HepG2 (cell line): Measurements from ENCODE around the gene PLA2G4D. TPM values are rescaled to one million over a fixed set of nuclear protein-coding genes. Genes with fewer than 3 reads are reported as not detected.

ENCODE experiments used
- CBX5 ChIP-seq: sonication (generic); formaldehyde crosslinking; IDR thresholded peaks from 2 replicates; pipeline ENCODE4 v1.4.0; 2020; ENCODE audit warnings: missing genetic modification reagents, borderline replicate concordance
- CREB1 ChIP-seq, 2 experiments: fragments of 450-650 bp in 1 of 2; IDR thresholded peaks; 2 replicates each; pipeline ENCODE4 v1.6.1; 2016 to 2017; ENCODE audit warnings: control low read depth in 1 of 2, mild to moderate bottlenecking in 1 of 2, missing compliant biosample characterization in 1 of 2, missing genetic modification characterization in 1 of 2
- HNRNPL ChIP-seq: fragments of 200-400 bp; formaldehyde crosslinking; IDR thresholded peaks from 2 replicates; pipeline ENCODE4 v1.6.1; 2017; ENCODE audit warnings: mild to moderate bottlenecking, low read depth, low read length
- LCORL ChIP-seq, 2 experiments: fragments of 450-650 bp in 1 of 2; sonication (generic) in 1 of 2; formaldehyde crosslinking in 1 of 2; IDR thresholded peaks; 2 replicates each; pipeline versions ENCODE4 v1.5.0 to v1.6.1; 2017 to 2020; ENCODE audit warnings: antibody characterized with exemption in 1 of 2, missing genetic modification reagents in 1 of 2
- MED8 ChIP-seq: sonication (generic); formaldehyde crosslinking; IDR thresholded peaks from 2 replicates; pipeline ENCODE4 v1.8.1; 2023; ENCODE audit warnings: mild to moderate bottlenecking, missing genetic modification reagents; ENCODE audit not compliant: insufficient replicate concordance
- NCOR1 ChIP-seq: fragments of 200-600 bp; sonication (generic); IDR thresholded peaks from 2 replicates; pipeline ENCODE4 v1.7.0; 2017; ENCODE audit warnings: antibody characterized with exemption, low read length, borderline replicate concordance
- PRPF4 ChIP-seq: fragments of 200-400 bp; formaldehyde crosslinking; IDR thresholded peaks from 2 replicates; pipeline ENCODE4 v1.6.1; 2016; ENCODE audit warnings: low read length, low read depth; ENCODE audit not compliant: poor library complexity, severe bottlenecking
- RXRA ChIP-seq: sonication (generic); formaldehyde crosslinking; IDR thresholded peaks from 2 replicates; pipeline ENCODE4 v1.5.1; 2020; ENCODE audit warnings: missing genetic modification reagents
- RXRB ChIP-seq: IDR thresholded peaks from 2 replicates; pipeline ENCODE4 v1.6.1; 2016; ENCODE audit warnings: borderline replicate concordance, missing genetic modification reagents, missing compliant biosample characterization
- ZBTB7A ChIP-seq: sonication (generic); formaldehyde crosslinking; IDR thresholded peaks from 2 replicates; pipeline ENCODE4 v1.8.0; 2022; ENCODE audit warnings: mild to moderate bottlenecking, missing genetic modification reagents
- ZEB1 ChIP-seq: IDR thresholded peaks from 2 replicates; pipeline ENCODE4 v1.6.1; 2012; ENCODE audit warnings: mild to moderate bottlenecking, low read depth, inconsistent platforms; ENCODE audit not compliant: insufficient replicate concordance
- ZFP1 ChIP-seq: IDR thresholded peaks from 2 replicates; pipeline ENCODE4 v1.6.1; 2016
- ZFP41 ChIP-seq: sonication (generic); formaldehyde crosslinking; IDR thresholded peaks from 2 replicates; pipeline ENCODE4 v1.4.0; 2020; ENCODE audit warnings: mild to moderate bottlenecking, missing genetic modification reagents, borderline replicate concordance
- ZNF121 ChIP-seq: sonication (generic); formaldehyde crosslinking; IDR thresholded peaks from 2 replicates; pipeline ENCODE4 v1.5.0; 2020; ENCODE audit warnings: mild to moderate bottlenecking, missing genetic modification reagents
- ZNF224 ChIP-seq: sonication (generic); formaldehyde crosslinking; IDR thresholded peaks from 2 replicates; pipeline ENCODE4 v1.5.0; 2020; ENCODE audit warnings: mild to moderate bottlenecking, missing genetic modification reagents
- ZNF614 ChIP-seq: IDR thresholded peaks from 2 replicates; pipeline ENCODE4 v1.6.1; 2018; ENCODE audit warnings: missing biosample characterization, missing genetic modification reagents, inconsistent platforms, borderline replicate concordance
- polyA plus RNA-seq, 8 experiments: library from polyadenylated mRNA; depleted of rRNA in 3 of 8; stranded (reverse) in 7 of 8; unstranded in 1 of 8; fragments of >200 nt; fragmentation: Illumina TruSeq in 4 of 8; extraction: Trizol in 4 of 8; gene quantifications; 2 replicates each; pipeline versions ENCODE4 v1.2.1 to v1.2.3, GENCODE V29; 2011 to 2016; ENCODE audit warnings: low read depth in 4 of 8, missing spikeins in 1 of 8, mixed read lengths in 1 of 8; ENCODE audit not compliant: insufficient read depth in 1 of 8
- total RNA-seq, 5 experiments: library from RNA; depleted of rRNA; stranded (reverse); fragments of >200 nt; fragmentation: Illumina TruSeq; extraction: Trizol; gene quantifications; 2 replicates each; pipeline ENCODE4 v1.2.3, GENCODE V29; 2016; ENCODE audit warnings: low read depth in 1 of 5
- TF ChIP-seq, protein P1 (sequence below): IDR thresholded peaks from 2 replicates; pipeline ENCODE4 v1.6.1; 2018; ENCODE audit warnings: missing genetic modification reagents
- TF ChIP-seq, protein P2 (sequence below): IDR thresholded peaks from 2 replicates; pipeline ENCODE4 v1.6.1; 2016
- TF ChIP-seq, protein P3 (sequence below): sonication (generic); formaldehyde crosslinking; IDR thresholded peaks from 2 replicates; pipeline ENCODE4 v1.4.0; 2020; ENCODE audit warnings: missing genetic modification reagents, mild to moderate bottlenecking, borderline replicate concordance
- TF ChIP-seq, protein P4 (sequence below): IDR thresholded peaks from 2 replicates; pipeline ENCODE4 v1.6.1; 2016
- TF ChIP-seq, protein P5 (sequence below): sonication (generic); formaldehyde crosslinking; IDR thresholded peaks from 2 replicates; pipeline ENCODE4 v1.4.0; 2020; ENCODE audit warnings: missing genetic modification reagents

PLA2G4D gene
- total and polyA plus RNA-seq, 2 of the 13 experiments (the other 11 are each of a cell fraction or from before 2014, with no cell fraction given) = 0.04 to 0.21 TPM

DNA sequence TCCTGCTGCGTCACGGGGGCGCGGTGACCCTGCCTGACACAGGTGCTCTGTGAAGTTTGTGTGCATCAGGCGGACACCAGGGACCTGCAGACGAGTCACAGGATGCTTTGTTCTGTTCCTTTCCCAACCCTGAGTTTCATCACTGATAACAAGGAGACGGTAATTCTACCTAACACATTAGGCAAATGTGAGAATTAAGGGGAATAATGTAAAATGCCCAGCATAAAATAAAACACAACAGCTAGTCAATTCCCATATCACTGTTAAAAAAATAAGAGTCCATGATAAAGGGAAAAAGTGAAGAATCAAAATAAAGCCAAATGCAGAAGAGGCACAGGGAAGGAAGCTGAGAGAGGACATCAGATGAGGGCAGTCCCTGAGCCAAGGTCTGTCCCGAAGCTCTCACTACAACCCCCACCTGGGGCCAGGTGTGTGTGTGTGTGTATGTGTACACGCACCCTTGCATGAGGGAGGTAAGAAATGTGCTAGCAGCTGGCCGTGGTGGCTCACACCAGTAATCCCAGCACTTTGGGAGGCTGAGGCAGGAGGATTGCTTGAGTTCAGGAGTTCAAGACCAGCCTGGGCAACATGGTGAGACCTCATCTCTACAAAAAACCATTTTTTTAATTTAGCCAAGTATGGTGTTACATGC lies 27.5 kb downstream of the PLA2G4D start (continued):
- TF ChIP-seq, protein P1, sequence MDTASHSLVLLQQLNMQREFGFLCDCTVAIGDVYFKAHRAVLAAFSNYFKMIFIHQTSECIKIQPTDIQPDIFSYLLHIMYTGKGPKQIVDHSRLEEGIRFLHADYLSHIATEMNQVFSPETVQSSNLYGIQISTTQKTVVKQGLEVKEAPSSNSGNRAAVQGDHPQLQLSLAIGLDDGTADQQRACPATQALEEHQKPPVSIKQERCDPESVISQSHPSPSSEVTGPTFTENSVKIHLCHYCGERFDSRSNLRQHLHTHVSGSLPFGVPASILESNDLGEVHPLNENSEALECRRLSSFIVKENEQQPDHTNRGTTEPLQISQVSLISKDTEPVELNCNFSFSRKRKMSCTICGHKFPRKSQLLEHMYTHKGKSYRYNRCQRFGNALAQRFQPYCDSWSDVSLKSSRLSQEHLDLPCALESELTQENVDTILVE (CRISPR knock-in tag) = no peak
- TF ChIP-seq ZNF224 (CRISPR knock-in tag) (0 out of 2 replicates have a peak, but pooled peaks have one; percentile 47), CBX5 (CRISPR knock-in tag) (no peak), ZEB1 (peak; percentile 9), ZFP41 (no peak), RXRB (CRISPR knock-in tag) (peak; percentile 29; the same call in 1 of the 2 replicates), ZBTB7A (no peak), PRPF4 (no peak), ZFP1 (CRISPR knock-in tag) (no peak), LCORL (IDR thresholded peaks at IDR 0.05) (no peak), LCORL (CRISPR knock-in tag; IDR thresholded peaks at IDR 0.05) (no peak), ZNF121 (CRISPR knock-in tag) (no peak), RXRA (peak; percentile 20; the same call in 1 of the 2 replicates), HNRNPL (no peak), MED8 (CRISPR knock-in tag) (no peak), ZNF614 (CRISPR knock-in tag) (no peak), CREB1 (IDR thresholded peaks at IDR 0.05) (peak; percentile 43; the same call in 1 of the 2 replicates), CREB1 (CRISPR knock-in tag; IDR thresholded peaks at IDR 0.05) (no peak), NCOR1 (no peak)
- TF ChIP-seq, protein P2, sequence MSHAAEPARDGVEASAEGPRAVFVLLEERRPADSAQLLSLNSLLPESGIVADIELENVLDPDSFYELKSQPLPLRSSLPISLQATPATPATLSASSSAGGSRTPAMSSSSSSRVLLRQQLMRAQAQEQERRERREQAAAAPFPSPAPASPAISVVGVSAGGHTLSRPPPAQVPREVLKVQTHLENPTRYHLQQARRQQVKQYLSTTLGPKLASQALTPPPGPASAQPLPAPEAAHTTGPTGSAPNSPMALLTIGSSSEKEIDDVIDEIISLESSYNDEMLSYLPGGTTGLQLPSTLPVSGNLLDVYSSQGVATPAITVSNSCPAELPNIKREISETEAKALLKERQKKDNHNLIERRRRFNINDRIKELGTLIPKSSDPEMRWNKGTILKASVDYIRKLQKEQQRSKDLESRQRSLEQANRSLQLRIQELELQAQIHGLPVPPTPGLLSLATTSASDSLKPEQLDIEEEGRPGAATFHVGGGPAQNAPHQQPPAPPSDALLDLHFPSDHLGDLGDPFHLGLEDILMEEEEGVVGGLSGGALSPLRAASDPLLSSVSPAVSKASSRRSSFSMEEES (CRISPR knock-in tag) = 0 out of 2 replicates have a peak, but pooled peaks have one; percentile 37
- TF ChIP-seq, protein P3, sequence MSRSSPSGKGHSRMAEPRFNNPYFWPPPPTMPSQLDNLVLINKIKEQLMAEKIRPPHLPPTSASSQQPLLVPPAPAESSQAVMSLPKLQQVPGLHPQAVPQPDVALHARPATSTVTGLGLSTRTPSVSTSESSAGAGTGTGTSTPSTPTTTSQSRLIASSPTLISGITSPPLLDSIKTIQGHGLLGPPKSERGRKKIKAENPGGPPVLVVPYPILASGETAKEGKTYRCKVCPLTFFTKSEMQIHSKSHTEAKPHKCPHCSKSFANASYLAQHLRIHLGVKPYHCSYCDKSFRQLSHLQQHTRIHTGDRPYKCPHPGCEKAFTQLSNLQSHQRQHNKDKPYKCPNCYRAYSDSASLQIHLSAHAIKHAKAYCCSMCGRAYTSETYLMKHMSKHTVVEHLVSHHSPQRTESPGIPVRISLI (CRISPR knock-in tag) = 0 out of 2 replicates have a peak, but pooled peaks have one; percentile 2
- TF ChIP-seq, protein P4, sequence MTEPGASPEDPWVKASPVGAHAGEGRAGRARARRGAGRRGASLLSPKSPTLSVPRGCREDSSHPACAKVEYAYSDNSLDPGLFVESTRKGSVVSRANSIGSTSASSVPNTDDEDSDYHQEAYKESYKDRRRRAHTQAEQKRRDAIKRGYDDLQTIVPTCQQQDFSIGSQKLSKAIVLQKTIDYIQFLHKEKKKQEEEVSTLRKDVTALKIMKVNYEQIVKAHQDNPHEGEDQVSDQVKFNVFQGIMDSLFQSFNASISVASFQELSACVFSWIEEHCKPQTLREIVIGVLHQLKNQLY (CRISPR knock-in tag) = no peak
- TF ChIP-seq, protein P5, sequence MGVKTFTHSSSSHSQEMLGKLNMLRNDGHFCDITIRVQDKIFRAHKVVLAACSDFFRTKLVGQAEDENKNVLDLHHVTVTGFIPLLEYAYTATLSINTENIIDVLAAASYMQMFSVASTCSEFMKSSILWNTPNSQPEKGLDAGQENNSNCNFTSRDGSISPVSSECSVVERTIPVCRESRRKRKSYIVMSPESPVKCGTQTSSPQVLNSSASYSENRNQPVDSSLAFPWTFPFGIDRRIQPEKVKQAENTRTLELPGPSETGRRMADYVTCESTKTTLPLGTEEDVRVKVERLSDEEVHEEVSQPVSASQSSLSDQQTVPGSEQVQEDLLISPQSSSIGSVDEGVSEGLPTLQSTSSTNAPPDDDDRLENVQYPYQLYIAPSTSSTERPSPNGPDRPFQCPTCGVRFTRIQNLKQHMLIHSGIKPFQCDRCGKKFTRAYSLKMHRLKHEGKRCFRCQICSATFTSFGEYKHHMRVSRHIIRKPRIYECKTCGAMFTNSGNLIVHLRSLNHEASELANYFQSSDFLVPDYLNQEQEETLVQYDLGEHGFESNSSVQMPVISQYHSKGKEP (CRISPR knock-in tag) = no peak
